Ovary (tissue), 9 donors: ENCODE measurements around the gene DFFA. TPM values are rescaled to one million over a fixed set of nuclear protein-coding genes. Genes with fewer than 3 reads are reported as not detected.

Source experiments
- DNase-seq, 5 donors: peaks; one replicate each; pipeline ENCODE4 v3.0.0-alpha.2; 2019 to 2020
- H3K27ac ChIP-seq, 2 donors: fragments of 200-600 bp; one replicate each; pipeline versions ENCODE4 v1.5.1 to v1.8.0; 2019 to 2022
- H3K27me3 ChIP-seq: fragments of 200-600 bp; one replicate; pipeline ENCODE4 v1.8.0; 2022
- H3K36me3 ChIP-seq: fragments of 200-600 bp; sonication (generic); one replicate; pipeline ENCODE4 v1.5.1; 2019
- H3K4me1 ChIP-seq: one replicate; pipeline ENCODE4 v1.8.1; 2013; ENCODE audit warnings: mild to moderate bottlenecking, moderate library complexity; ENCODE audit not compliant: insufficient read depth
- H3K4me3 ChIP-seq: fragments of 200-600 bp; sonication (generic); one replicate; pipeline ENCODE4 v1.5.1; 2017
- H3K9me3 ChIP-seq, 2 donors: fragments of 200-600 bp in 1 of 2; sonication (generic) in 1 of 2; one replicate each; pipeline versions ENCODE4 v1.5.1 to v1.8.1; 2013 to 2019; ENCODE audit warnings: mild to moderate bottlenecking in 1 of 2, moderate library complexity in 1 of 2
- CTCF ChIP-seq, 3 donors: fragments of 450-650 bp in 2 of 3; fragments of 200-600 bp in 1 of 3; IDR thresholded peaks; one replicate each; pipeline versions ENCODE4 v1.5.1 to v1.8.0; 2016 to 2022; ENCODE audit warnings: antibody characterized with exemption in 3 of 3, mild to moderate bottlenecking in 1 of 3
- EP300 ChIP-seq: sonication (generic); formaldehyde crosslinking; IDR thresholded peaks from one replicate; pipeline ENCODE4 v1.6.1; 2017; ENCODE audit warnings: antibody characterized with exemption
- POLR2A ChIP-seq: fragments of 450-650 bp; IDR thresholded peaks from one replicate; pipeline ENCODE4 v1.6.1; 2017; ENCODE audit warnings: antibody characterized with exemption, mild to moderate bottlenecking, moderate library complexity
- WGBS, 3 donors: extraction: QIAGEN DNeasy Blood & Tissue Kit in 1 of 3; methylation state at CpG; one replicate each; pipeline versions ENCODE4 v1.1.5 to v1.1.7; 2013 to 2017; 5-methylcytosine and 5-hydroxymethylcytosine counted together
- intact Hi-C, 4 donors: fragments of 100-400 bp; cut with DNase I; formaldehyde crosslinking; loops; one replicate each; pipeline versions ENCODE4 v1.11.0 to v1.15.1; 2022 to 2023
- polyA plus RNA-seq, 2 donors: library from polyadenylated mRNA; stranded (reverse); fragments of 200-250 nt in 1 of 2; fragments of 350-450 nt in 1 of 2; fragmentation: Illumina TruSeq in 1 of 2; extraction: RNeasy Lipid Tissue Mini Kit (QIAGEN cat#74804) in 1 of 2; gene quantifications; one replicate each; pipeline ENCODE4 v1.2.3, GENCODE V29; 2013 to 2014
- total RNA-seq, 7 donors: library from RNA; depleted of rRNA in 2 of 7; stranded (reverse); fragments of >200 nt in 2 of 7; fragmentation: NEBNext Ultra II Directional in 3 of 7; extraction: Animal tissue kit (Norgen Biotek cat#: 25700) in 3 of 7; gene quantifications; one replicate each; pipeline versions ENCODE4 v1.1.0 to v1.2.4, GENCODE V29; 2016 to 2023
- donor health status: DM: no; HTN: no; CAD: no; lungs with moderate emphysema.
- donor health status: DM: no; HTN: no; CAD: no.
- donor health status: Bipolar disorder and iron deficiency.
- donor health status: DM: yes; HTN: yes; CAD: no.
- donor health status: DM: no; HTN: no; CAD: no.
- donor health status: DM: yes; HTN: yes; CAD: no.

The DFFA gene
- total and polyA plus RNA-seq, 9 donors, result 14.8 to 37.4 (median 33.0) TPM

GRCh38 chr1:10519016-10519417, 46.7 kb upstream of the DFFA start:
- intact Hi-C loops, result no loop called here
- no peak overlapping the region for H3K4me3 ChIP-seq
- H3K36me3 ChIP-seq, result no peaks in the 10 kb centered on the region
- WGBS, 3 donors, result 41 to 49% (median 43%) methylated on average over 7 of the region's 7 CpGs
- no peaks in the 10 kb centered on the region for H3K9me3 ChIP-seq
- peaks cover 4% of the 10 kb centered on the region for H3K4me1 ChIP-seq
- TF ChIP-seq EP300, result no peak
- H3K27me3 ChIP-seq, result no peaks in the 10 kb centered on the region
- H3K27ac ChIP-seq, result no peak overlapping the region
- no peak for DNase-seq

DNA sequence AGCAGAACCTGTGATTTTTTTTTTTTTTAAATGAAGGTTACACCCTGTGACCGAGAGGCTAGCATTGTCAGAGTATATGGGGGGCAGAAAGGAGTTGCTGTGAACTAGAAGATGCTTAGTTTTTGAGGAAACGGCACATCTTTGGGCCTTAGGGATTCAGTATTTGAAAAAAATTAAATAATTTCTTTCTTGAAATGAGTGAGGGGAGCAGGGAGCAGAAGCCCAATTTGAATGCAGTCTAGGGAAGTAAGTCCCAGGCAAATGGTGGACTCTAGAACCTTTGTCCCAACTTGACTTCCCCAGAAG, 45.3 kb upstream of the DFFA start:
- Histone ChIP-seq H3K4me3 (no peak overlapping the region), H3K36me3 (no peaks in the 10 kb centered on the region), H3K27me3 (no peaks in the 10 kb centered on the region), H3K27ac (no peak overlapping the region), H3K4me1 (peaks cover 4% of the 10 kb centered on the region), H3K9me3 (no peaks in the 10 kb centered on the region)
- WGBS, 3 donors, result 95 to 99% (median 97%) methylated on average over 2 of the region's 2 CpGs
- DNase-seq, result no peak
- TF ChIP-seq EP300, result no peak
- TF ChIP-seq POLR2A, result no peak
- no peak for TF ChIP-seq CTCF (IDR thresholded peaks at IDR 0.05)
- intact Hi-C loops, result no loop called here

DNA sequence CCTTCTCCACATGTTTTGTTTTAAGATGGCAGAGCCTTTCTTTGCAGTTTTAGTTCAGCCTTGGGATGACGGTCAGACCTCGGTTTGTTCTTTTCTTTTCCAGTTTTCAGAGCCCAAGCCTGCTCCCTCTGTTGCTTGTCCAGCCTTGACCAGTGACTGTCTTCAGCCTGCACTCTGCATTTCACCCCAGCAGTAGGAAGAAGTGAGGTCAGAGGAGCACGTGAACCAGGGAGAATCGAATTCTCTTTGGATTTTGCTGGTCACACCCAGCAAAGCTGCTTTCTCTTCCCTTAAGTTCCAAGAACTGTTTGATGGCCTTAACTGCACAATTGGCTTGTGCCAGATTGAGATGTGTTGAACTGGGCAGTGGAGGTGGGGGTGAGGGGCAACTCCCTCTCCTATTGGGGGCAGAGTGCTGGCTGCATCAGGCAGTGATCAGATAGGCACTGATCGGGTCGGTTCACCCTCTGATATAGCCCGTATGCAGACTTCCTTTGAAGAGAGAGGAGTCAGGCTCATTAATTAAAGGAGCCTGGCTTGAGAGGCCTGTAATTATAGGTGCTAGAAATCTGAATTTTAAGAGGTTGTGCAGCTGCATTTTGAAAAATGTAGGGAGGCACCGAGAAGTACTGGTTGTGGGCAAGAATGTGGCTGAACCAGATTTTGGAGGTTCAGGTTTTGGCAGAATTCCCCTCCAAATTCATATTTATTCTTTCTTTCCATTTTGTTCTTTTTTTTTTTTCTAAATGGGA, 44.8 kb upstream of the DFFA start:
- no peak for DNase-seq
- Histone ChIP-seq H3K27ac (no peak overlapping the region), H3K4me1 (peaks cover 4% of the 10 kb centered on the region), H3K36me3 (no peaks in the 10 kb centered on the region), H3K4me3 (no peak overlapping the region), H3K9me3 (no peaks in the 10 kb centered on the region), H3K27me3 (no peaks in the 10 kb centered on the region)
- intact Hi-C loops, result no loop called here
- TF ChIP-seq CTCF (IDR thresholded peaks at IDR 0.05), result no peak
- TF ChIP-seq EP300, result no peak
- no peak for TF ChIP-seq POLR2A
- 65 to 80% (median 71%) methylated on average over 8 of the region's 8 CpGs for WGBS, 3 donors

DNA sequence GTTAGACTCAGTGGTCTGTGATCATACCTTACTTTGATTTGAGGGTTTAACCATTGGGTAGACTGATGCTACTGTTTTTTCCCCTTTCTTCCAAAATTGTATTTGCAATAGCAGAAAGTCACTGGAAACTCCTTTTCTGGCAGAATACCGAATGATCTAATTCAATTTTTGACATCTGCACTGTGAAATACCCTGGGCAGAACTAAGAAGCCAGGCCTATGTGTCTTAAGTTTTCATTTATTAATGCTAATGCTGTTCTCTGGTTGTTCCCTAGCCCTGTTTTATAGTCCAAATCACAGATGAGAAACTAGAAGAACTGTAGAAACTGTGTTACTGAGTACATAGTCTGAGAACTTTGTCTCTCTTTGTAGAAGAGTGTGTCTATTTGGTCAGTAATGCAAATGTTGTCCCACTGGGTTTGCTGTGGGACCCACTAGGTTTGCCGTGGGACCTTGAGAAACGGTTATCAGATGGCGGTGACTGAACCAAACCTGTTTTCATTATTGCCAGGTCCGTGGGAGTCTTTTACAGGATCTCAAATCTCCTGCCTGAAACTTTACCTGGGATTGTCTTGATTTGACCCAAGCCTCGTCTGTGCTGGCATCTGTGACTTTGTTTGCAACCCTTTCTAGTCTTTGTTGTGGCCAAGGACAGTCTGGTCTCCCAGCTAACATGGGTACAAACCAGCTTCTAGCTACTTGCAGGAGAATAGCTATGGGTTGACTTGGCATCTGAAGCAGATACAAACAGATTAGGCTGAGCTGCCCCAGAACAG, 43.8 kb upstream of the DFFA start:
- Histone ChIP-seq H3K36me3 (no peaks in the 10 kb centered on the region), H3K4me1 (peaks cover 4% of the 10 kb centered on the region), H3K27ac (no peak overlapping the region), H3K4me3 (no peak overlapping the region), H3K9me3 (no peaks in the 10 kb centered on the region), H3K27me3 (no peaks in the 10 kb centered on the region)
- DNase-seq, result no peak
- 84 to 88% (median 84%) methylated on average over 6 of the region's 6 CpGs for WGBS, 3 donors
- TF ChIP-seq CTCF (IDR thresholded peaks at IDR 0.05) (no peak), EP300 (no peak), POLR2A (no peak)
- intact Hi-C loops, result no loop called here
